GM06990 (cell line): ENCODE results near the gene TRIM4.

Source experiments
- DNase-seq: peaks from one replicate; pipeline ENCODE4 v3.0.0-alpha.2; 2011; ENCODE audit not compliant: insufficient read length; ENCODE audit errors: extremely low read depth
- H3K27me3 ChIP-seq: replicated peaks from 2 replicates; pipeline ENCODE4 v1.6.0; 2011; ENCODE audit warnings: low read length; ENCODE audit not compliant: control insufficient read depth, insufficient read depth
- H3K36me3 ChIP-seq: 2 replicates; pipeline ENCODE4 v1.5.1; 2011; ENCODE audit warnings: low read length; ENCODE audit not compliant: control insufficient read depth, insufficient read depth
- H3K4me3 ChIP-seq: replicated peaks from 2 replicates; pipeline ENCODE4 v1.5.1; 2011; ENCODE audit warnings: low read depth, mild to moderate bottlenecking, control low read depth, low read length
- TF ChIP-seq, protein P1 (sequence below): IDR thresholded peaks from 2 replicates; pipeline ENCODE4 v1.5.1; 2011; ENCODE audit warnings: low read length, control low read depth, mild to moderate bottlenecking, inconsistent platforms; ENCODE audit not compliant: insufficient read depth, poor library complexity, severe bottlenecking

Gene TRIM4

GRCh38 chr7:99843808-99844207, 75.5 kb downstream of the TRIM4 start:
- no peak for DNase-seq
- H3K27me3 ChIP-seq: no peaks in the 10 kb centered on the region; the same call in 1 of the 2 replicates
- no peak overlapping the region for H3K4me3 ChIP-seq
- TF ChIP-seq, protein P1, sequence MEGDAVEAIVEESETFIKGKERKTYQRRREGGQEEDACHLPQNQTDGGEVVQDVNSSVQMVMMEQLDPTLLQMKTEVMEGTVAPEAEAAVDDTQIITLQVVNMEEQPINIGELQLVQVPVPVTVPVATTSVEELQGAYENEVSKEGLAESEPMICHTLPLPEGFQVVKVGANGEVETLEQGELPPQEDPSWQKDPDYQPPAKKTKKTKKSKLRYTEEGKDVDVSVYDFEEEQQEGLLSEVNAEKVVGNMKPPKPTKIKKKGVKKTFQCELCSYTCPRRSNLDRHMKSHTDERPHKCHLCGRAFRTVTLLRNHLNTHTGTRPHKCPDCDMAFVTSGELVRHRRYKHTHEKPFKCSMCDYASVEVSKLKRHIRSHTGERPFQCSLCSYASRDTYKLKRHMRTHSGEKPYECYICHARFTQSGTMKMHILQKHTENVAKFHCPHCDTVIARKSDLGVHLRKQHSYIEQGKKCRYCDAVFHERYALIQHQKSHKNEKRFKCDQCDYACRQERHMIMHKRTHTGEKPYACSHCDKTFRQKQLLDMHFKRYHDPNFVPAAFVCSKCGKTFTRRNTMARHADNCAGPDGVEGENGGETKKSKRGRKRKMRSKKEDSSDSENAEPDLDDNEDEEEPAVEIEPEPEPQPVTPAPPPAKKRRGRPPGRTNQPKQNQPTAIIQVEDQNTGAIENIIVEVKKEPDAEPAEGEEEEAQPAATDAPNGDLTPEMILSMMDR: no peak
- H3K36me3 ChIP-seq: no peaks in the 10 kb centered on the region

DNA sequence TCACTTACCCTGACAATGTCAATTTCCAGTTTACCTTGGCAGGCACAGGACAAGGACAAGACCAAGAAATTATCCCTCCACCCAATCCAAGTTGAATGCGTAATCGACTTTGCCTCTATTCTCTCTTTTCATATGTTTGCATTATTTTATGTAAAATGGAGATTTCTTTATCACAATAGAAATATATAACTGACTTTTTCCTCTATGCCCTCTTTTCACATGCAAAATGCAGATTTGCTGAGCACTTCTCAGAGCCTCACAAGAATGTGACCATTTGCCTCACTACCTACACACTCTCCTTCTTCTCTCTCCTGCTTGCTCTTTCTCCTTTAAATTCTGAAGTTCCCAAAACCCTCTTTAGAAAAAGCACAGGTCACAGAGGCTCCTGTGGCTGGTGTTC, 76.4 kb downstream of the TRIM4 start:
- DNase-seq: no peak
- Histone ChIP-seq H3K36me3 (no peaks in the 10 kb centered on the region), H3K4me3 (no peak overlapping the region), H3K27me3 (no peaks in the 10 kb centered on the region; the same call in 1 of the 2 replicates)
- TF ChIP-seq, protein P1: no peak
